MM.1S (cell line): Measurements from ENCODE around the gene COPE.
"Not testable (repeated sequence)": the region's sequence is repeated elsewhere in the genome, so short reads cannot be mapped to it uniquely, and the experiment has no call there.

Experiments
- DNase-seq: peaks from one replicate; pipeline ENCODE4 v3.0.0-alpha.2; 2015
- H2AFZ ChIP-seq: fragments of 300-600 bp; sonication (generic); 2 replicates; pipeline ENCODE4 v1.6.0; 2016; ENCODE audit warnings: antibody characterized with exemption, low read length
- H3F3A ChIP-seq: fragments of 300-600 bp; sonication (generic); 2 replicates; pipeline ENCODE4 v1.6.1; 2016; ENCODE audit warnings: mild to moderate bottlenecking, antibody characterized with exemption, low read length, moderate library complexity, mixed read lengths; ENCODE audit not compliant: insufficient read depth
- H3K27ac ChIP-seq: fragments of 300-600 bp; sonication (generic); 2 replicates; pipeline ENCODE4 v1.5.1; 2016; ENCODE audit warnings: mild to moderate bottlenecking, low read length
- H3K27me3 ChIP-seq: fragments of 300-600 bp; sonication (generic); replicated peaks from 2 replicates; pipeline ENCODE4 v1.6.0; 2016; ENCODE audit warnings: low read length; ENCODE audit not compliant: insufficient read depth
- H3K36me3 ChIP-seq: fragments of 300-600 bp; sonication (generic); replicated peaks from 2 replicates; pipeline ENCODE4 v1.6.1; 2016; ENCODE audit warnings: mild to moderate bottlenecking, low read length, mixed read lengths; ENCODE audit not compliant: insufficient read depth
- H3K4me1 ChIP-seq: fragments of 300-600 bp; sonication (generic); 2 replicates; pipeline ENCODE4 v1.6.1; 2016; ENCODE audit warnings: low read length, mixed read lengths
- H3K4me2 ChIP-seq: fragments of 300-600 bp; sonication (generic); 2 replicates; pipeline ENCODE4 v1.6.0; 2016; ENCODE audit warnings: low read depth, low read length
- H3K4me3 ChIP-seq: fragments of 300-600 bp; sonication (generic); 2 replicates; pipeline ENCODE4 v1.5.1; 2016; ENCODE audit warnings: low read length, mixed read lengths
- H3K79me2 ChIP-seq: fragments of 300-600 bp; sonication (generic); 2 replicates; pipeline ENCODE4 v1.6.1; 2016; ENCODE audit warnings: mixed run types, low read length, mixed read lengths
- H3K9ac ChIP-seq: fragments of 300-600 bp; sonication (generic); 2 replicates; pipeline ENCODE4 v1.6.1; 2016; ENCODE audit warnings: low read length, mixed read lengths
- H3K9me2 ChIP-seq: fragments of 300-600 bp; sonication (generic); replicated peaks from 2 replicates; pipeline ENCODE4 v1.6.1; 2016; ENCODE audit warnings: mild to moderate bottlenecking, low read length, mixed read lengths; ENCODE audit not compliant: insufficient read depth
- H3K9me3 ChIP-seq: fragments of 300-600 bp; sonication (generic); replicated peaks from 2 replicates; pipeline ENCODE4 v1.6.1; 2016; ENCODE audit warnings: mild to moderate bottlenecking, low read length, mixed read lengths; ENCODE audit not compliant: insufficient read depth
- H4K20me1 ChIP-seq: fragments of 300-600 bp; sonication (generic); 2 replicates; pipeline ENCODE4 v1.6.1; 2016; ENCODE audit warnings: mild to moderate bottlenecking, low read length, moderate library complexity, mixed read lengths; ENCODE audit not compliant: insufficient read depth
- CTCF ChIP-seq: fragments of 300-600 bp; sonication (generic); IDR thresholded peaks from 2 replicates; pipeline ENCODE4 v1.5.1; 2016; ENCODE audit warnings: antibody characterized with exemption, low read length, mixed read lengths
- EZH2 ChIP-seq: fragments of 300-600 bp; sonication (generic); optimal IDR thresholded peaks from 2 replicates; pipeline ENCODE3; 2017; ENCODE audit warnings: low read depth, mild to moderate bottlenecking, antibody characterized with exemption, low read length, mixed read lengths
- EZH2phosphoT487 ChIP-seq: fragments of 300-600 bp; sonication (generic); IDR thresholded peaks from 2 replicates; pipeline ENCODE4 v1.6.1; 2018; ENCODE audit warnings: antibody characterized with exemption, low read length

COPE gene

GRCh38 chr19:18903156-18904037, 15.8 kb downstream of the COPE start:
- Histone ChIP-seq H4K20me1 (no peaks in the 10 kb centered on the region), H3F3A (no peaks in the 10 kb centered on the region), H3K9me3 (no peaks in the 10 kb centered on the region), H3K36me3 (no peaks in the 10 kb centered on the region), H3K9ac (no peak overlapping the region), H3K27me3 (no peaks in the 10 kb centered on the region), H3K4me2 (no peak overlapping the region), H3K4me3 (no peak overlapping the region), H3K79me2 (no peaks in the 10 kb centered on the region), H3K9me2 (no peaks in the 10 kb centered on the region), H2AFZ (no peak overlapping the region), H3K27ac (no peak overlapping the region), H3K4me1 (no peaks in the 10 kb centered on the region)
- DNase-seq = no peak
- TF ChIP-seq EZH2phosphoT487 (no peak), EZH2 (no peak), CTCF (no peak)

GRCh38 chr19:18902519-18902918, 16.7 kb downstream of the COPE start:
- H3K9ac ChIP-seq, H3K4me1 ChIP-seq, H3K4me3 ChIP-seq, H3K27me3 ChIP-seq, H3K79me2 ChIP-seq, H4K20me1 ChIP-seq, H2AFZ ChIP-seq, H3F3A ChIP-seq, H3K4me2 ChIP-seq, DNase-seq, H3K9me3 ChIP-seq, H3K9me2 ChIP-seq, H3K36me3 ChIP-seq, H3K27ac ChIP-seq: not testable (repeated sequence)

- H3K4me2 ChIP-seq = no peak overlapping the region
- H3K36me3 ChIP-seq = no peaks in the 10 kb centered on the region
- H3K9me2 ChIP-seq = no peaks in the 10 kb centered on the region
- H3K9ac ChIP-seq = no peak overlapping the region
- no peak overlapping the region for H3K27ac ChIP-seq
- H3K9me3 ChIP-seq = no peaks in the 10 kb centered on the region
- H3K4me1 ChIP-seq = no peaks in the 10 kb centered on the region
- H2AFZ ChIP-seq = no peak overlapping the region
- no peak overlapping the region for H3K4me3 ChIP-seq
- H3K79me2 ChIP-seq = no peaks in the 10 kb centered on the region
- TF ChIP-seq EZH2 (no peak), CTCF (no peak), EZH2phosphoT487 (no peak)
- H3K27me3 ChIP-seq = peaks cover 4% of the 10 kb centered on the region; the same call in 1 of the 2 replicates
- DNase-seq = no peak
- no peaks in the 10 kb centered on the region for H3F3A ChIP-seq
- H4K20me1 ChIP-seq = no peaks in the 10 kb centered on the region
These were observed 17.7 kb downstream of the COPE start for GRCh38 chr19:18901491-18901890.
